ENCODE measurements around the gene ZNF516.

Gene ZNF516

GRCh38 chr18:76435316-76435989 is 59.6 kb downstream of the ZNF516 start:
- DNase-seq: no peak

GRCh38 chr18:76434452-76434851 is 60.6 kb downstream of the ZNF516 start:
- DNase-seq: no peak

GRCh38 chr18:76433788-76434187 is 61.3 kb downstream of the ZNF516 start:
- DNase-seq: no peak

DNA sequence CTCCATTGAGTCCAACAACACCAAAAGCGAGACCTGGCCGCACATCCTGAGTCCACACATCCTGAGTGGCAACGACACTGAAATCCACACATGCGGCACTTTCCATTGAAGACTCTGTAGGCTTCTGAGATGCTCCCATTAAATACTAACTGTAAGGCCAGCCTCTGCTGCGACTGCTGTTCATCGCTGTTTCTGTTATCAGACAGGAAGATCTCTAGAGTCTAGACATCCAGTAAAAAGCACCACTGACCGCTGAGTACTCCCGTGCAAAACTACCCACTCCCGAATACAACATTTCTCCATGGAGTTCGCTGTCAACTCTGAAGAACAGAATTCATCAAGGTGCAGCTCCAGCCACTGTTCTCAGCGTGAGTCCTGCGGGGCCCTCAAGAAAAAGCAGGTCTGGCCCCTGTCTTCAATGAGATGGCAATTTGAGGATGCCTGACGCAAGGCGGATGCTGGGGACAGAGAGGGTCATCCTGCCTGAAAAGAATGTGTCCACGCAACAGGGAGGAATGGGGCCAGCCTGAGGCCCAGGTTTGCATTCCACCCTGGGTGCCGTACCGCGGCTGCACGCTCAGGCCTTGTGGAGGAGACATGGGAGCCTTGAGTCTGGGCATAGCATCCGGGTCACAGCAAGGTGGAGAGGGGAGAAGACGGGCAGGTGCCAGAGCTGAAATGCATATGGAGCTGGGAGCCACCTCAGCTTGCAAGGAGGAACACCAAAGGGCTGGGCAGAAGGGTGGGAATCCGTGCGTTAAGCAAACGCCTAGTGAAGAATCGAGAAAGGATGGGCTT is 61.9 kb downstream of the ZNF516 start:
- no peak for DNase-seq

DNA sequence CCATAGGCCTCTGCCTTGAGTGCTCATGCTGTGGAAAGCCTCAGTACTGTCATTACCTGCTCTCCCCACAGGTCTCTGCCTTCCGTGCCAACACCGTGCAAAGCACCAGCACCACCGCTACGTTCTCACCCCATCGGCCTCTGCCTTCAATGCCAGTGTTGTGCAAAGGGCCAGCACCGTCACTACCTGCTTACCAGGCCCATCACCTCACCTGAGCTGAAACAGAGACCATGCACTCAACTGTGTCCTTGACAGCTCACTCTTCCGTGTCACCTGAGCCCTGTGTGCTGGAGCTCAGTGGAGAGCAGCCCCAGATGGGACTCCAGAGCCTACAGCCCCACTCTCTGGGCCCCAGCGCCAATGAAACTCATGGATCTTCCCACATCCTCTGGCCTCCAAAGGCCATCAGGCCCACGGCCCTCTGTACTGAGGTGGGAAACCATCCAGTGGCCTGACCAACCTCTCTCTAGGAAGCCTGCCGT is 62.7 kb downstream of the ZNF516 start:
- no peak for DNase-seq

DNA sequence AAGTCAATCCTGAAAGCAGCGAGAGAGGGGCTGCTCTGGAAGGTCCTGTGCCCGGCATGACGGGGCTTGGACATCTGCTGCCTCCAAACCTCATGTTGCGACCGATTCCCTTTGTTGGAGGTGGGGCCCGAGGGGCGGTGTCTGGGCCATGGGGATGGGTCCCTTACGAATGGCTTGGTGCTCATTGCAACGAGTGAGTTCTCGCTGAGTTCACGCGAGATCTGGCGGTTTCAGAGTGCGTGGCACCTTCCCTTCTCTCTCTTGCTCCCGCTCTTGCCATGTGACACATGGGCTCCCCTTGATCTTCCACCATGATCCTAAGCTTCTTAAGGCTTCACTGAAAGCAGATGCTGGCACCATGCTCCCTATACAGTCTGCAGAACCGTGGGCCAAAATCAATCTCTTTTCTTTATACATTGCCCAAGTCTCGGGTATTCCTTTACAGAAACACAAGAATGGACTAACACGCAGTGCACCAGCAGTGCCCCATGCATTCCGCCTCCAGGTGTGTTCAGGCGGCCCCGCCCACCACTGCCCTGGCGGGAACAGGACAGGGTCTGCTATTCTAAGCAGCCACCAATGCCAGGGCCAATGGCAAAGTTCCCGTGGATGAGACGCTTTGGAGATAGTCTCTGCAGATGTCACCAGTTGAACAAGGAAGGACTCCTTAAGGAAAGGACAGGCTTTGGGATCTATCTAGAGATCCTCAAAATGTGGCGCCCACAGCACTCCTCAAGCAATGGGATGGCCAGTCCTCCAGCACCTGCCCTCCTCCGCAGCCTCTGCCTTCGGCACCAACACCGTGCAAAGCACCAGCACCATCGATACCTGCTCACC is 63.4 kb downstream of the ZNF516 start:
- DNase-seq: no peak

GRCh38 chr18:76430636-76431035 is 64.4 kb downstream of the ZNF516 start:
- no peak for DNase-seq

DNA sequence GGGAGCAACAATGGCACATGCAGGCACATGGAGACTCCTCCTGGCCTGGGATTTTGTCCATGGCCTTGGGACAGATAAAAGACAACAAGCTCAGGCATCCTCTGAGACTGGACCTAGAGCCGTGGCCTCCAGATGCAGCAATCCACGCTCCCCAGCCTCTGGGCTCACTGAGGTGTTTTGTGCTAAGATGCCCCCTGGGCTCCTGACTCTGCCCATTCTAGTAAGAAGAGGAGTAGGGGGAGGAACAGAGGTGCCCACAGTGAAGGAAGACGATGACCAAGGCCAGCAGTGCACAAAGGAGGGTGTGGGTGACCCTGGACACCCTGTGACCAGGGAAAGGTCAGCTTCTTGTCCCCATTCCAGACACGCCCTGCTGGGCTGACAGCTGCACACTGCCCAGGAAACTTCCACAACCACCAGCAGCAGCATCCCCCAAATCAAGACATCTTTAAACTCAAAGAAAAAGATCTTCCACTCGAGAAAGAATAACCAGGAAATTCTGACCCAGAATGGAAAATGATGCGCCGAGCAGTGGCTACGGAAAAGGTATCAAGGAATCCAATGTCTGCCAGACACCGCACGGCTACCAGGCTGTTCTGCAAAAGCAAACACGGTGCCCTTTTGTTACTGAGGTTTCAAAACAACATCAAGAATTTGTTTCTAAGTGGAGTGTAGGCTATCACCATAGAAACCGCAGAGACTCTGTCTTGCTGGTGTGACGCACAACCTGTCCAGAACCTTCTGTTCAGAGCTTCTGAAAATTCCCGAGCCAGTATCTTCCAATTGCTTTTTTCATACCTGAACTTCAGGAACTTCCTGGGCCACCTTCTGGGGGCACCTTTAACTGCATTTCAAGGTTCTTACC is 65.5 kb downstream of the ZNF516 start:
- no peak for DNase-seq

GRCh38 chr18:76428396-76429261 is 66.4 kb downstream of the ZNF516 start:
- DNase-seq: no peak

- no peak for DNase-seq
Measured at GRCh38 chr18:76426737-76427305, 68.2 kb downstream of the ZNF516 start.

DNA sequence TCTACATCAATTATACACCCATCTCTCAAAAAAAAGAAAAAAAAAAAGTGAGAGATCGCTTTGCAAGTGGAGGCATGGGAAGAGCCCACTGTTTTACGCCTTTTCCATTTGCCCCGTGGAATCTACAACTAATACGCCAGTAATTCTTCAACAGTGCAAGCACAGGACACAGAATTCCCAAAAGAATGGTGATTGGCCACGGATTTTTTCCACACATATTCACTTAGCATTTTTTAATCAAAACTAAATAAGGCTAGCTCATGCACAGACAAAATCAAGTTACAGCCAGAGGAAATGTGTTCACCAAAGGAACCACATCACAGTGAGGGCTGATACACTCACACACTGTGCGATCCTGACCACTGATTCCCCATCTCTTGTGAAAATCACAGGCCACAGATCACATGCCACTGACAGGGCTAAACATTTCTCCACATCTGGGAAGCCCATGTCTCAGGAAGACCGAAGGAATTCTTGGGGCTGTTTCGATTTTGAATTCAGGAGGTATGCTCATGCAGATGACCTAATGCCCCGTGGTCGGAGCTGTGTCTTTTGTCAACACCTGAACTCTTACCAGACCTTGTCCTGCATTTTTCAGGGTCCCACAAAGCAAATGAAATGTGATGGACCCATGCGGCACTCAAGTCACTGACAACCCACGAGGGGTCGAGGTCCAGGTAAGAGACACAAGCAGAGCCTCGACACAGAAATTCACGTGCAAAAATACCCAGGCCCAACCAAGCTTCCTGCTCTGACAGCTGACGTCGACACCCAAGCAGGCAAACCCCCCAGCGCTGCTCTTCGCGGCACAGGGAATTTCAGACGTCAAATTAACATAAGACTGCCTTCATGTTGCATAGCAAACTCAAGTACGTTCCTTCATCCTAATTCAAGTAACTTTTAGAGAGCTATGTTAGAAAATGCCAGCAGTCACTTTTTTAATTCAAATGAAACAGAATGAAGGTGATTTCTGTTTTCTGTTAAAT is 69.6 kb downstream of the ZNF516 start:
- DNase-seq: no peak

DNA sequence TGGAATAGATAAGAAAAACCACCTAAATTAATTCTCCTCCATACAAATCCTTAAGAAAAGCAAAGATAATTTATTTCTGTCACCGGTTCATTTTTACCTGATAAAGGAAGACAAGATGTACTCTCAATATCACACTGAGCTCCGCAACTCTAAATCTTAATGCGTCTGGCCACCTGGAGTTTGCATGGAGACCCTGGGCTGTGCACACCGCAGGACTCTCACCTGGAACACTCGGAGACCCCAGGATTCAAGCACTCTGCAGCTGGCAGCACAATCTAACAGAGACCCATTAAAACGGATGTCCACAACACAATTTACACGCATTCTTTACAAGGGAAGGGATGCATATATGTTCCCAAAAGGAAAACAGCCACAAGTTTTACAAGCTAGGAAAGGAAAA is 72.2 kb downstream of the ZNF516 start:
- no peak for DNase-seq

- DNase-seq: no peak
Measured at GRCh38 chr18:76422121-76422520, 72.9 kb downstream of the ZNF516 start.

GRCh38 chr18:76421685-76422078 is 73.4 kb downstream of the ZNF516 start:
- DNase-seq: no peak

GRCh38 chr18:76420898-76421684 is 74.0 kb downstream of the ZNF516 start:
- no peak for DNase-seq

DNA sequence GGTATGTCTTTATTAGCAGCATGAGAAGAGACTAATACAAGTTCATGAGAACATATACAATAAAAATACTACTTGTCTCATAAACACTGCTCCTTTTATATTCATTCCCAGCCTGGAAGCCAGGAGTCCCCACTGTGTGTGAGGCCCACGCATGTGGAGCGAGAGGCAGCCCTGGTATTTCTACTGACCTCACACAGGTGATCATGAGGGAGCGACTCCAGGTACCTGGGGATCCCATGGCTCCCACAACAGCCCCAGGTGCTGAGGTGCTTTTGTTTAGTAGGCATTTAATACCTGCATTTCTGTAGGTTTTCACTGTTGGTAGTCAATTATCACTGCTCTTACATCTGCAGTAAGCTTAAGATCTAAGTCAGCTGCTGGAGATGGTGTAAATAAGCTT is 75.2 kb downstream of the ZNF516 start:
- no peak for DNase-seq

GRCh38 chr18:76416911-76417310 is 78.1 kb downstream of the ZNF516 start:
- no peak for DNase-seq

DNA sequence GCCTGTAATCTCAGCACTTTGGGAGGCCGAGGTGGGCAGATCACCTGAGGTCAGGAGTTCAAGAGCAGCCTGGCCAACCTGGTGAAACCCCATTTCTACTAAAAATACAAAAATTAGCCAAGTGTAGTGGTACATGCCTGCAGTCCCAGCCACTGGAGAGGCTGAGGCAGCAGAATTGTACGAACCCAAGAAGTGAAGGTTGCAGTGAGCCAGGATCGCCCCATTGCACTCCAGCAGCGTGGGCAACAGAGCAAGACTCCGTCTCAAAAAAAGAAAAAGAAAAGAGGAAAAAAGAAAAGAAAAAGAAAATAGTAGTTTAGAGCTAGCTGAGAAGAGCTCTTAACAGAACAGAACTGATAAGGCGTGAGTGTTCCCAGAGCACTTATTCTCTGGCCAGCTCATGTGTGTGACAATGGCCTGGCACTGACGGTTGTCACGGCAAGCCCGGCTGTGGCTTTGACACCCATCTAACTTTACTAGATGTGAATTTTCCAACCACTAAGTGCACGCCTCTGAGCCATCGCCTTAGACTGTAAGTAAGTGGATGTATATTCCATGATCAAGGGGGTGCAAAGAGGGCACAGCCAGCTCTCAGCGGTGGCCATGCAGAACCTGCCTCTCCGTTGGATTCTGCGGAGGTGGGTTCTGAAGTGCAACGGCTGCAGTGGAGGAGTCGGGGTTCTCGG is 80.0 kb downstream of the ZNF516 start:
- no peak for DNase-seq
